ENCODE data around the gene VAV2.

The VAV2 gene

DNA sequence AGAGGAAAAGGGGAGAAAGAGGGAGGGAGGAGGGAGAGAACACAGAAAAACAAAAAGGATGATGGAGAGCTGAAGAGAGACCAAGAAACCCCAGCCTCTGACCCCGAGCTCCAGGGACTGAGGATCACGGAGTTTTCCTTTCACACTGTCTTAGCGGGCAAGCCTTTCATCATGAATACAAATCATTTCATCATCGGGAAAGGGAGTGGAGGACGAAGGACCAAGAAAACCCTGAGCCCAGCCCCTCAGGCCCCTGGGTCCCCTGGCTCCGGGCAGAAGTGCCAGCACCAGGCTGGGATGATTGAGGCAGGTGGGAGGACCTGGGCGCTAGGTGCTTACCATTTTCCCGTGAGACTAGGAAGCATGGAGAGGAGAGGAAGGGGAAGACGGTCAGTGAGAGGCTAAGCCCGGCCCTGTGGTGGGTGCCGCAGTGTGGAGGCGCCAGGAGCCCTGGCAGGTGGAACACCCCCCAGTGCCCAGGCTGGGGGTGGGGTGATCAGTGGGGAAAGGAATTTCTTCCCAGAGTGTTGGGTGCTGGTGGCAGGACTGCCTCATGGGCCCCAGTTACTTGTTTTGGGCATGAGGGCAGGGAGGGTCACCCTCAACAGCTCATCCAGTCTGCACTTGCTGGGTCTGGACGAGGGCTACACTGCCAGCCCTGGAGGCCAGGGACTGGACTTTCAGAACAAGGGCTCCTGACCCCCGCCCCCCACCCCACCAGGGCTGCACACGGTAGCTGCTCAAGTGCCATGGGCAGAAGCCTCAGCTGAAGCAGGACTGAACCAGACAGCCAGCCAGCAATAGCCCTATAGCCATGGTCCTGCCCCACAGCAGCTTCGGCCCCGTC lies 205.0 kb downstream of the VAV2 start:
- Histone ChIP-seq H3K4me3 (ENCODE audit: control insufficient read depth in 1 of 7, extremely low read depth in 1 of 7, insufficient read depth in 4 of 7, low read depth in 2 of 7, low read length in 6 of 7) (no peak overlapping the region), H3K27me3 (replicated peaks in 2 of 5; ENCODE audit: control insufficient read depth in 4 of 5, insufficient read depth in 5 of 5, low read length in 4 of 5) (peaks cover 0 to 18% (median 2%) of the 10 kb centered on the region in 5 experiments), H3K4me1 (ENCODE audit: control extremely low read depth in 1 of 4, control insufficient read depth in 4 of 4, insufficient read depth in 4 of 4, low read length in 3 of 4) (peaks cover 0 to 38% (median 28%) of the 10 kb centered on the region in 4 experiments), H3K27ac (ENCODE audit: insufficient read depth in 1 of 2, low read depth in 1 of 2, low read length in 2 of 2, poor library complexity in 1 of 2, severe bottlenecking in 2 of 2) (no peak overlapping the region), H3K9me3 (ENCODE audit: control extremely low read depth in 1 of 5, control insufficient read depth in 4 of 5, insufficient read depth in 2 of 5, low read depth in 1 of 5, low read length in 4 of 5) (no peaks in the 10 kb centered on the region), H3K36me3 (ENCODE audit: control insufficient read depth in 4 of 4, insufficient read depth in 4 of 4, low read length in 3 of 4) (peaks cover 0 to 2% (median 0%) of the 10 kb centered on the region in 4 experiments)
- 100% methylated on average over 5 of the region's 17 CpGs for WGBS (ENCODE audit: insufficient coverage)
- CTCF ChIA-PET = interaction anchor here (1.0 to 1.1 kb wide), 2 partner anchors 123 to 207 kb away, joined by 3 to 7 read pairs; no protein-coding TSS in a partner anchor
- no peak for DNase-seq
- POLR2A ChIA-PET = interaction anchor here (0.6 kb wide), 2 partner anchors 11 to 266 kb away, joined by 3 to 5 read pairs; no protein-coding TSS in a partner anchor

GRCh38 chr9:133786371-133786753 lies 205.8 kb downstream of the VAV2 start:
- POLR2A ChIA-PET = no interaction called here
- Histone ChIP-seq H3K27ac (ENCODE audit: insufficient read depth in 1 of 2, low read depth in 1 of 2, low read length in 2 of 2, poor library complexity in 1 of 2, severe bottlenecking in 2 of 2) (no peak overlapping the region), H3K9me3 (ENCODE audit: control extremely low read depth in 1 of 5, control insufficient read depth in 4 of 5, insufficient read depth in 2 of 5, low read depth in 1 of 5, low read length in 4 of 5) (no peaks in the 10 kb centered on the region), H3K27me3 (replicated peaks in 2 of 5; ENCODE audit: control insufficient read depth in 4 of 5, insufficient read depth in 5 of 5, low read length in 4 of 5) (peaks cover 0 to 14% (median 0%) of the 10 kb centered on the region in 5 experiments), H3K4me1 (ENCODE audit: control extremely low read depth in 1 of 4, control insufficient read depth in 4 of 4, insufficient read depth in 4 of 4, low read length in 3 of 4) (peaks cover 0 to 38% (median 28%) of the 10 kb centered on the region in 4 experiments), H3K36me3 (ENCODE audit: control insufficient read depth in 4 of 4, insufficient read depth in 4 of 4, low read length in 3 of 4) (peaks cover 0 to 2% (median 0%) of the 10 kb centered on the region in 4 experiments), H3K4me3 (ENCODE audit: control insufficient read depth in 1 of 7, extremely low read depth in 1 of 7, insufficient read depth in 4 of 7, low read depth in 2 of 7, low read length in 6 of 7) (no peak overlapping the region)
- WGBS (ENCODE audit: insufficient coverage) = 95% methylated on average over 7 of the region's 11 CpGs
- DNase-seq = peak in 1 of 3 donors; percentile 6
- CTCF ChIA-PET = interaction anchor here (1.0 kb wide), 2 partner anchors 124 to 207 kb away, joined by 3 read pairs; no protein-coding TSS in a partner anchor

DNA sequence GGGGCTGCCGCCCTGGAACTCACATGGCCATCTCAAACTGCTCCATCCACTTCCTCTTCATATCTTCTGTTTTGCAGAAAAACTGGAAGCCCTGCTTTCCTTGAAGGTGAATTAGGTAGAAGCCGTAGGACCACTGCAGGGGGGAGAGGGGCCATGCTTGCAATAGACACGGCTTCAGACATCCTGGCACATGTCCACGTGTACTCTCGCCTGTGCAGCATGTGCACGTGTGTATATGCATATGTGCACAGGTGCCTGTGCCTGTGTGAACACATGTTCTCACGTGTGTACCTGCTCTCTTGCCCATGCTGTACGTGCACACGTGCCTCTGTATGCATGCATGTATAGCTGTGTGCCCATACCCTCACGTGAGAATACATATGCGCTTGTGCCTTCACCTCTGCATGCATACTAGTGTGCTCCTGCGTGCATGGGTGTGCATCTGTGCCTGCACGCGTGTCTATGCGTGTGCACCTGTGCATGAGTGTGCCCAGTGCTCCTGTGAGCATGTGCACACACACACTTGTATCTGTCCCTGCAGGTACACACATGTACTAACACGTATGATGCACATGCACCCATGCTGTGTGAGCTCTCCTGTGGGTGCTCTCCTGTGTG lies 206.3 kb downstream of the VAV2 start:
- 96% methylated on average over 15 of the region's 16 CpGs for WGBS (ENCODE audit: insufficient coverage)
- DNase-seq = no peak
- H3K27me3 ChIP-seq (replicated peaks in 2 of 5; ENCODE audit: control insufficient read depth in 4 of 5, insufficient read depth in 5 of 5, low read length in 4 of 5) = peaks cover 0 to 14% (median 0%) of the 10 kb centered on the region in 5 experiments
- ChIA-PET POLR2A (no interaction called here), CTCF (interaction anchor here (1.0 kb wide), 2 partner anchors 124 to 208 kb away, joined by 3 read pairs; no protein-coding TSS in a partner anchor)
- H3K27ac ChIP-seq (ENCODE audit: insufficient read depth in 1 of 2, low read depth in 1 of 2, low read length in 2 of 2, poor library complexity in 1 of 2, severe bottlenecking in 2 of 2) = no peak overlapping the region
- peaks cover 0 to 2% (median 0%) of the 10 kb centered on the region in 4 experiments for H3K36me3 ChIP-seq (ENCODE audit: control insufficient read depth in 4 of 4, insufficient read depth in 4 of 4, low read length in 3 of 4)
- no peaks in the 10 kb centered on the region for H3K9me3 ChIP-seq (ENCODE audit: control extremely low read depth in 1 of 5, control insufficient read depth in 4 of 5, insufficient read depth in 2 of 5, low read depth in 1 of 5, low read length in 4 of 5)
- no peak overlapping the region for H3K4me3 ChIP-seq (ENCODE audit: control insufficient read depth in 1 of 7, extremely low read depth in 1 of 7, insufficient read depth in 4 of 7, low read depth in 2 of 7, low read length in 6 of 7)
- H3K4me1 ChIP-seq (ENCODE audit: control extremely low read depth in 1 of 4, control insufficient read depth in 4 of 4, insufficient read depth in 4 of 4, low read length in 3 of 4) = peaks cover 0 to 38% (median 28%) of the 10 kb centered on the region in 4 experiments

DNA sequence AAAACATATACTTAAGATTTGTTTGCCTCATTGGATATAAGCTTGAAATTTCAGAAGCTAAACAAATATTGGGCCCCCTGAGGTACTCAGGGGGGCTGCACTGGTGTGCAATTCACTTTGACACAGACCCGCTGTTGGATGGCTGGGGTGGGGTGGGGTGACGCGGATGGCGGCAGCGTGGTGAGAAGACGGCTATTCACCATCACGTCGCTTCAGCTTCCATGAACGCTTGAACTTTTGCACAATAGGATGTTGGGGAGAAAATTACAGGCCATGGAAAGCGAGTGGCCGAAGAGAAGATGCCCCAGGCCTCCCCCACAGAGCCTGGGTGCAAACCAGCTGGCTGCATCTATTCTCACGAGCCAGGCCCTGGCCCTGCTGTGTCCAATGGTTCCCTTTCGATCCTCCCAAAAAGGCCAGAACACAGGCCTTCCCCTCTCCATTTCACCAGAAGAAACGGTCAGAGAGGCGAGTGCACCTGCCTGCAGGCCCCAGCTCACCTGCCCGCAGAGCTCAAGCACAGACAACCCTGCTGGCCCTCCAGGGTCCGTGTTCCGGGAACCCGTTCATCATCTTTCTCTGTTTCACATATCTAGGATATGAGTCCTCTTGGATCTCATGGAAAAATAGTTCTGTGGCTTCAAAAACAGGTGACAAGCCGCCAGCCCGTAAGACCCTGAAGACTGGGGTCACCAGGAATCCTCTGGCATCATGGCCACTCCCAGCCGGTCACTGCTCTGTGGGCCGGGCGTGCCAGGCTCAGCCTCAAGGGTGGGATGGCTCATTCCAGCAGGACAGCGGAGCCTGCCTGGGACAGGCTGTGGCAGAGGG lies 207.2 kb downstream of the VAV2 start:
- ChIA-PET CTCF (interaction anchor here (0.6 to 10.4 kb wide), 3 partner anchors 9 to 353 kb away, joined by 3 to 143 read pairs (median 32); no protein-coding TSS in a partner anchor), POLR2A (no interaction called here)
- no peak overlapping the region for H3K4me3 ChIP-seq (ENCODE audit: control insufficient read depth in 1 of 7, extremely low read depth in 1 of 7, insufficient read depth in 4 of 7, low read depth in 2 of 7, low read length in 6 of 7)
- H3K9me3 ChIP-seq (ENCODE audit: control extremely low read depth in 1 of 5, control insufficient read depth in 4 of 5, insufficient read depth in 2 of 5, low read depth in 1 of 5, low read length in 4 of 5) = no peaks in the 10 kb centered on the region
- peaks cover 0 to 2% (median 0%) of the 10 kb centered on the region in 4 experiments for H3K36me3 ChIP-seq (ENCODE audit: control insufficient read depth in 4 of 4, insufficient read depth in 4 of 4, low read length in 3 of 4)
- peaks cover 0 to 10% (median 0%) of the 10 kb centered on the region in 5 experiments for H3K27me3 ChIP-seq (replicated peaks in 2 of 5; ENCODE audit: control insufficient read depth in 4 of 5, insufficient read depth in 5 of 5, low read length in 4 of 5)
- no peak overlapping the region for H3K27ac ChIP-seq (ENCODE audit: insufficient read depth in 1 of 2, low read depth in 1 of 2, low read length in 2 of 2, poor library complexity in 1 of 2, severe bottlenecking in 2 of 2)
- 98% methylated on average over 25 of the region's 25 CpGs for WGBS (ENCODE audit: insufficient coverage)
- H3K4me1 ChIP-seq (ENCODE audit: control extremely low read depth in 1 of 4, control insufficient read depth in 4 of 4, insufficient read depth in 4 of 4, low read length in 3 of 4) = peaks cover 0 to 38% (median 25%) of the 10 kb centered on the region in 4 experiments
- DNase-seq = no peak

DNA sequence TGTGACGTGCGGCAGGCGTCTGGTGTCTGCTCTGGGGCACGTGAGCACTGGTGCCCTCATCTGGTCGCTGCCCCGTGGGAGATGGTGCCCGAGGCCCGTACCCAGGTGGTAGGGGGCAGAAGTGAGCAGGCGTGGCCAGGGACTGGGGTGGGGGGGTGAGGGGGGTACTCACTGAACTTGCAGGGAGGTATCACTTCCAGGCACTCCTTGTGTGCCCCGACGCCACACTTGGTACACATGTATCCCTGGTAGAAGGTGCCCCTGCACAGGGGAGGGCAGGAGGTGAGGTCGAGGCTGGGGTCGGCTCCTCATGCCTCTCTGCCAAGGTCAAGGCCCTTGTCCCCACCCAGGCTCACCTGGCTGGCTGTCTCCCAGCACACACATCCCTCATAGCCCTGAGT lies 208.8 kb downstream of the VAV2 start:
- CTCF ChIA-PET = interaction anchor here (1.4 to 10.4 kb wide), 7 partner anchors 10 to 218 kb away, joined by 3 to 143 read pairs (median 13); no protein-coding TSS in a partner anchor
- 82% methylated on average over 13 of the region's 13 CpGs for WGBS (ENCODE audit: insufficient coverage)
- no peak for DNase-seq
- H3K27me3 ChIP-seq (replicated peaks in 2 of 5; ENCODE audit: control insufficient read depth in 4 of 5, insufficient read depth in 5 of 5, low read length in 4 of 5) = peaks cover 0 to 10% (median 0%) of the 10 kb centered on the region in 5 experiments
- H3K9me3 ChIP-seq (ENCODE audit: control extremely low read depth in 1 of 5, control insufficient read depth in 4 of 5, insufficient read depth in 2 of 5, low read depth in 1 of 5, low read length in 4 of 5) = no peaks in the 10 kb centered on the region
- H3K4me1 ChIP-seq (ENCODE audit: control extremely low read depth in 1 of 4, control insufficient read depth in 4 of 4, insufficient read depth in 4 of 4, low read length in 3 of 4) = peaks cover 0 to 23% (median 9%) of the 10 kb centered on the region in 4 experiments
- POLR2A ChIA-PET = interaction anchor here (1.7 kb wide), 1 partner anchor 210 kb away, joined by 6 read pairs; no protein-coding TSS in a partner anchor
- H3K27ac ChIP-seq (ENCODE audit: insufficient read depth in 1 of 2, low read depth in 1 of 2, low read length in 2 of 2, poor library complexity in 1 of 2, severe bottlenecking in 2 of 2) = no peak overlapping the region
- H3K4me3 ChIP-seq (ENCODE audit: control insufficient read depth in 1 of 7, extremely low read depth in 1 of 7, insufficient read depth in 4 of 7, low read depth in 2 of 7, low read length in 6 of 7) = no peak overlapping the region
- peaks cover 0 to 2% (median 0%) of the 10 kb centered on the region in 4 experiments for H3K36me3 ChIP-seq (ENCODE audit: control insufficient read depth in 4 of 4, insufficient read depth in 4 of 4, low read length in 3 of 4)

Data from common myeloid progenitor, CD34-positive (primary cell).